Erythroblast (primary cell): ENCODE results near the gene COL16A1.

Experiments
- GATA1 ChIP-seq: IDR thresholded peaks from 2 replicates; pipeline ENCODE4 v1.6.1; 2011; ENCODE audit warnings: low read depth, mild to moderate bottlenecking, control low read depth, low read length, moderate library complexity
- POLR2A ChIP-seq: IDR thresholded peaks from 2 replicates; pipeline ENCODE4 v1.6.1; 2011; ENCODE audit warnings: mild to moderate bottlenecking, low read length

- TF ChIP-seq POLR2A (no peak), GATA1 (no peak)
Measured at GRCh38 chr1:31715873-31716220, 12.0 kb upstream of the COL16A1 start.
